Stimulated activated CD4-positive, alpha-beta T cell treated with anti-CD3 and anti-CD28 coated beads, Interleukin-15, amount 100 ng/mL, for 24 hours (primary cell): ENCODE results near the gene OR10P1.

ENCODE experiments used
- DNase-seq: peaks from one replicate; pipeline ENCODE4 v3.0.0-alpha.2; 2020

Gene OR10P1

DNA sequence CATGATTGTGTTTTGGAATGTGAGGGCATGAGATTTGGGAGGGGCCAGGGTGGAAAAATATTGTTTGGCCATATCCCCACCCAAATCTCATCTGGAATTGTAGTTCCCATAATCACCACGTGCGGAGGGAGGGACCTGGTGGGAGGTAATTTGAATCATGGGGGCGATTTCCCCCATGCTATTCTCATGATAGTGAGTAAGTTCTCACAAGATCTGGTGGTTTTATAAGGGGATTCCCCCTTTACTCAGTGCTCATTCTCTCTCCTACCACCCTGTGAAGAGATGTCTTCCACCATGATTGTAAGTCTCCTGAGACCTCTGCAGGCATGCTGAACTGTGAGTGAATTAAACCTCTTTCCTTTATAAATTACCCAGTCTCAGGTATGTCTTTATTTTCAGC is 15.7 kb downstream of the OR10P1 start:
- DNase-seq, result peak; percentile 61

DNA sequence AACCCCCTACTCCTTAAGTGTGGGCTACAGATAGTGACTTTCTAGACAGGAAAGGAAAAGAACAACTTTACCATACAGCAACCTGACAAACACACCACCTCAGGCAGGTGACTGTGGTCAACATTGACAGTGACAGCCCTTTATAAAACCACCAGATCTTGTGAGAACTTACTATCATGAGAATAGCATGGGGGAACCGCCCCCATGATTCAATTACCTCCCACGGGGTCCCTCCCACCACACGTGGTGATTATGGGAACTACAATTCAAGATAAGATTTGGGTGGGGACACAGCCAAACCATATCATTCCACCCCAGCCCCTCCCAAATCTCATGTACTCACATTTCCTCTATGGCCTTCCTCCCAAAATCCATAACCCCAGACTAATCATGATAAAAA is 16.3 kb downstream of the OR10P1 start:
- DNase-seq, result peak; percentile 25

- no peak for DNase-seq
Observed at GRCh38 chr12:55654511-55655214, 18.0 kb downstream of the OR10P1 start.

DNA sequence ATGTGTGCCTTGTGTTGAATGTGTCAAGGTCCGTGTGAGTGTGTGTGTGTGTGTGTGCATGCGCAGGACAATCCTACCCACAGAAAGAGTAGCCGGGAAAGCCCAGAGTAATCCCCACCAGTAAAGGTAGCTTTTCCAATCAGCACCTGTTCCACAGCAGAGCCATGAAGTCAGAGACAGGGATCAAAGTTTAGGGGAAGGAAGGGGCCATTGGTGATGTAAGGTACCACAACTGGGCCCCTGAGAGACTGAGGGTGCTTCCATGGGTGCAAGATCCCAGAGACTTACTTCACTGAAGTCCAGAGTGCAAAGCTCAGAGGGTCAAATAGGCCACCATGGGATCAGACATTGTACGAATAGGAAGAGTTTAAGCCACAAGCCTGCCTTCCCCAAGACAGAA is 20.5 kb downstream of the OR10P1 start:
- DNase-seq, result no peak

DNA sequence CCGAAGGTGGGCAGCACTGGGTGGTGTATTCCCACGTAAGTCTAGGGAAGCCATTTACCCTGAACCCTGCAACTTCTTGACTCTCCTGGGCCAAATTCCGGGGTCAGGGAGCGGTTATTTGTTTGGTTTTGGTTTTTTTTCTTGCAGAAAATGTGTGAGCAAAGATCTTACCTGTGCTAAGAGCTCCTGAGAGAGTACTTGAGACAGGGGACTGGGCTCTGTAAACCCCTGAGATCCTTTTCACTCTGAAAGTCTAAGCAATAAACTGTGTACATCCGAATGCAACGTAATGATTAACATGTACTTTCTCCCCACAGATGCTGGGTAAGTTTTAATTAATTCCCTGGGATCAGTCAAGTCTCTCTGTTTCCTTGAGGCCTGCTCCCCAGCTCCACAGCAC is 21.5 kb downstream of the OR10P1 start:
- DNase-seq, result no peak

GRCh38 chr12:55658635-55659391 is 22.1 kb downstream of the OR10P1 start:
- no peak for DNase-seq

DNA sequence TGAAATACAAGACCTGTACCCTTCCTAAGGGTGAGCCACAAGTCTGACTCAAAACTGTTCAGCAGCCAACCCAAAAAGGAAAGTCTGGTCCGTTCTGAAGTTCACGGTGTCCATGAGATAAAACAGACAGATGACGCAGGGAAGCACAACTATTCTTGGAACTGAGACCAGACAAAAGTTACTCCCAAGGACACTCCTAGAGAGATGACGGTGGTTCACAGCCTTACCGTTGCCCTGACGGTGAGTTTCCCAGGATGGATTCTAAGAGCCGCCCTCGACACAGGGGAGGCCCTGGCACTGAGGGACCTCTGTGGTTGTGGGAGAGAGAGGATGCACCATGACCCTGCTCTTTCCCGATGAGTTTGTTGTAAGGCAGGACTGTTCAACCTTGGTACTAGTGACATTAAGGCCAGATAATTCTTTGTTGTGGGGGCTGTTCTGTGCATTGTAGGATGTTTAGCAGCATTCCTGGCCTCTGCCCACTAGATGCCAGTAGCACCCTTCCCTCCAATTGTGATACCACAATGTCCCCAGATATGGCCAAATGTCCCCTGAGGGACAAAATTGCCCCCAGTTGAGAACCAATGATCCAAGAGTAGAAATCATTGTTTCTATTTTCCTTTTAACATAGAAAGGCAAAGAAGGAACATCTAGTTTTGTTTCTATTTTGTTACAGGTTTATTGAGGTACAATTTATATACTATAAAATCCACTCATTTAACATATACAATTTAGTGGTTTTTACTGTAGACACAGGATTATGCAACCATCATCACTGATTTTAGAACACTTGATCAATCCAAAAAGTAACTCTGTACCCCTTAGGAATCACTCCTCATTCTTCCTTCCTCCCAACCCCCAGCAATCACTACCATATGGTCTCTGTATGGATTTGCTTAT is 23.0 kb downstream of the OR10P1 start:
- DNase-seq, result no peak

DNA sequence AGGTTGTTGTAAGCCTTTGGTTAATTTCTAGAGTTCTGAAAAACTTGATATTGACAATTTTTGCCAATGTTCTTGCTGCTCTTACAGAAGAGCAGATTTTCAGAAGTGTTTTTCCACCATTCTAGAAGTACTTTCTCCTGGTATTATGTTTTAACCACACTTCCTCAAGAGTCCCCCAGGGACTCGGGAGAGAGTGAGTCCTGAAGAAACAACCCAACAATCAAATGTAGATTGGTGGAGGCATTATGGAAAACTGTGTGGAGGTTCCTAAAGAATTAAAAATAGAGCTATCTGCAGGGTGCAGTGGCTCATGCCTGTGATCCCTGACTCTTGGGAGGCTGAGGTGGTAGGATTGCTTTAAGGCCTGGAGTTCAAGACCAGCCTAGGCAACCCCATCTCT is 26.7 kb downstream of the OR10P1 start:
- DNase-seq, result no peak

GRCh38 chr12:55664826-55665225 is 28.1 kb downstream of the OR10P1 start:
- no peak for DNase-seq

DNA sequence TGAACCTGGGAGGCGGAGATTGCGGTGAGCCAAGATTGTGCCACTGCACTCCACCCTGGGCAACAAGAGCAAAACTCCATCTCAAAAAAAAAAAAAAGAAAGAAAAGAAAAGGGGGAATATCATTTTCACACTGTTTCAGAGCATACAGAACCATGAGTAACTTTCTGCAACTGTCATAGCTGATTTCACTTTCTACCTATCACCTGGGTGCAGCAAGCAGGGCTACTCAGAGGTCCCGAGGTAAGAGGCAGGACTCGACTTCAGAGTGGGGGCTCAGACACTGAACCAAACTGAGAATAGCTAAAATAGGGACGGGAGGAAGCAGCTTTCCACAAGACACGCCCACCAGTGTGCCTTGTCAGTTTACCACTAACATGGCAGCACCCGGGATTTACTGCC is 29.8 kb downstream of the OR10P1 start:
- DNase-seq, result no peak

DNA sequence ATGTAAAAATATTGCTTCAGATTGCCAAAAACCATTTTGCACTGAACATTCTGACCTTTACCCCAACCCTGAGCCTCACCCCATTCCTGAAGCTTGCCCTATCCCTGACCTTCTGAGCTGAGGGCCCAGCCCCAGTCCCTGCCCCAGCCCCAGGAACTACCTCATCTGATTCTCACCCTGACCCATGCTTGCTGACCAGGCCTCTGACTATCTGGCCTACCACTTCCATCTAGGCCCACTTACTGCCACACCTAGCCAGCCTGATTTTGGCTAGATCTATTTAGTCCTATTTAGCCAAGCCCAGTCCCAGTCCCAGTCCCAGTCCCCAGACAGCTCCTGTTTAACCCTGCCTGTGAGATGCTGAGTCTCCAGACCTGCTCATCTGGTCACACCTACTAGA is 33.6 kb downstream of the OR10P1 start:
- no peak for DNase-seq

- DNase-seq, result no peak
Observed at GRCh38 chr12:55671746-55672145, 35.1 kb downstream of the OR10P1 start.

- DNase-seq, result no peak
Observed at GRCh38 chr12:55673638-55674037, 36.9 kb downstream of the OR10P1 start.

DNA sequence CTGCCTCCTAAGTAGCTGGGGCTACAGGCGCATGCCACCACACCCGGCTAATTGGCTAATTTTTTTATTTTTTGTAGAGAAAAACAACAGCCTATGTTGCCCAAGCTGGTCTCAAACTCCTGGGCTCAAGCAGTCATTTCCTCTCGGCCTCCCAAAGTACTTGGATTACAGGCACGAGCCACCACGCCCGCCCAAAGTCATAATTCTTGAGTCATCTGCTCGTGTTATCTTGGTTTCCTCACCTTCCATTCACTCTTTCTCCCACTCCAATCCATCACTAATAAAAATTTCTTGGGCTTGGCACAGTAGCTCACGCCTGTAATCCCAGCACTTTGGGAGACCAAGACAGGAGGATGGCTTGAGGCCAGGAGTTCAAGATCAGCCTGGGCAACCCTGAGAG is 39.0 kb downstream of the OR10P1 start:
- no peak for DNase-seq

- DNase-seq, result no peak
Observed at GRCh38 chr12:55676707-55677106, 40.0 kb downstream of the OR10P1 start.

DNA sequence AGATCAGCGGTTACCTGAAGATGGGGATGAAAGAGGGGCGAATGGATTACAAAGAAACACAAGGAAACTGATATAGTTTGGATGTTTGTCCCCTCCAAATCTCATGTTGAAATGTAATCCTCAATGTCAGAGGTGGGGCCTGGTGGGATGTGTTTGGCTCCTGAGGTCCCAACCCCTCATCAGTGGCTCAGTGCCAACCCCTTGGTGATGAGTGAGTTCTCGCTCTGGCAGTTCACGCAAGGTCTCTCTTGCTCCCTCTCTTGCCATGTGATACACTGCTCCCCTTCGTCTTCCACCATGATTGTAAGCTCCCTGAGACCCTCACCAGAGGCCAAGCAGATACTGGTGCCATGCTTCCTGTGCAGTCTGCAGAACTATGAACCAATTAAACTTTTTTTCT is 43.0 kb downstream of the OR10P1 start:
- no peak for DNase-seq

DNA sequence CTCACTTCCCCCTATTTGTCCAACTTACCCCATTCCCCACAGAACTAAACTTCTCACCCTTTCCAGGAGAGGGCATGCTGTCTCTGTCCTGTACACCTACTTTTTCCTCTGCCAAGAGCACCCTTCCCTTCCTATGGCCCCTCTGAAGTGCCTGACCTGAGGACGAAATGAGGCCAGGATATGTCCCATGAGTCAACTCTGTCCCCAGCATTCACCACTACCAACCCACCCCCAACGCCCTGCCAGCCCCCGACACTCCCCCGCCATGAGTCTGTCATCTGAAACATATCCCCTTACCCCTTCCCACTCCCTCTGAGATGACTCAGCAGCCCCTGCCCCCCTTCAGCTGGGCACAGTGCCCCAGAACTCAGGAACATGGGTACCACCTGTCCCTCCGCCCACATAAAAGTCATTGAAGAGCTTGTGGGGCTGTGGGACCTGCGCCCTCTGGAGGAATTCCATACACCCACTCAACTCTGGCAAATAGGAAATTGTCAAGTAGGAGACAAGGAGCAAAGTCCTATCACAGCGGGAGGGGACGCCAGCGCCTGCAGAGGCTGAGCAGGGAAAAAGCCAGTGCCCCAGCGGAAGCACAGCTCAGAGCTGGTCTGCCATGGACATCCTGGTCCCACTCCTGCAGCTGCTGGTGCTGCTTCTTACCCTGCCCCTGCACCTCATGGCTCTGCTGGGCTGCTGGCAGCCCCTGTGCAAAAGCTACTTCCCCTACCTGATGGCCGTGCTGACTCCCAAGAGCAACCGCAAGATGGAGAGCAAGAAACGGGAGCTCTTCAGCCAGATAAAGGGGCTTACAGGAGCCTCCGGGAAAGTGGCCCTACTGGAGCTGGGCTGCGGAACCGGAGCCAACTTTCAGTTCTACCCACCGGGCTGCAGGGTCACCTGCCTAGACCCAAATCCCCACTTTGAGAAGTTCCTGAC is 44.7 kb downstream of the OR10P1 start:
- peak; percentile 10 for DNase-seq

DNA sequence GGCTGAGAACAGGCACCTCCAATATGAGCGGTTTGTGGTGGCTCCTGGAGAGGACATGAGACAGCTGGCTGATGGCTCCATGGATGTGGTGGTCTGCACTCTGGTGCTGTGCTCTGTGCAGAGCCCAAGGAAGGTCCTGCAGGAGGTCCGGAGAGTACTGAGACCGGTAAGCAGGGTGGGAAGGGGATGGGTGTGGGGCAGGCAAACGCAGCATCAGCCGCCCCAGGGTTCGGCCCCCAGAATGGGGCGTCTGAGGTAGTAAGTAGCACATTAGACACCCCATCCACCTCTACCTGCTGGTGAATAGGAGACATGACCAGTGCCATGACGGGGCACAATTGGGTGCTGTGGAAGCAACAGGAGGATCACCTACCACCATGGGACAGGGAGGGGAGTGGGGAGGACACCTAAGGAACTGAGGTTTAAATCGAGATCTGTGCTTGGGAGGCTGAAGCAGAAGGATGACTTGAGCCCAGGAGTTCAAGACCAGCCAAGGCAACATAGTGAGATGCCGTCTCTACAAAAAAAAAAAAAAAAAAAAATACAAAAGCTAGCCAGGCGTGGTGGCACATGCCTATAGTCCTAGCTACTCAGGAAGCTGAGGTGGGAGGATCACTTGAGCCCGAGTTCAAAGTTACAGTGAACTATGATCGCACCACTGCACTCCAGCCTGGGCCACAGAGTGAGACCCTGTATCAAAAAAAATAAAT is 45.5 kb downstream of the OR10P1 start:
- DNase-seq, result no peak

- DNase-seq, result no peak
Observed at GRCh38 chr12:55683676-55684075, 47.0 kb downstream of the OR10P1 start.

DNA sequence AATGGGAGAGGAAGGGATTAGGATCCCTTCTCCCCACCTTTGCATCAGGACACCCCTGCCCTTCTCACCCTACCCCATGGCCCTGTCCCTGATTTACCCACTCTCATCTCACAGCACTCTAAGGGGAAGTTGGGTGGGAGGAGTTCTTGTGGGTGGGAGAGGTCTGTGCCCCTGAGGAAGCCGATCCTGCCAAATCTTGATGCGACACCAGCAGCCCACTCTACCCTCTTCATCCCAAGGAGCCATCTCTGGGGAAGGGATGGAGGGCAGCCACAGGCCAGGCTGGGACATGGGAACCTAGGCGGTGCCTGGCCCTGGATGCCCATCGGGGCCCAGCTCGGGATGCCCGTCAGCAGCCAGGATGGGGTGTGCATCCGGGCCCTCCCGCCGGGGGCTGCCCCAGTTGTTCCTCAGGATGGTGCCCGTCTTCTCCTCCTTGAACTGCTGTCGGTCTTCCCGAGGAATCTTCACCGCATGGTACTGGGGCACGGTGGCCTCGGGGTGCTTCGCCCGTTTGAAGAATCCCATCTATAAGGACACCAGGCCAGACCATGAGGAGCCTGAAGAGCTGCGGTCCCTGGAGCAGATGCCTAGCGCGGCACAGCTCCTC is 48.2 kb downstream of the OR10P1 start:
- no peak for DNase-seq

DNA sequence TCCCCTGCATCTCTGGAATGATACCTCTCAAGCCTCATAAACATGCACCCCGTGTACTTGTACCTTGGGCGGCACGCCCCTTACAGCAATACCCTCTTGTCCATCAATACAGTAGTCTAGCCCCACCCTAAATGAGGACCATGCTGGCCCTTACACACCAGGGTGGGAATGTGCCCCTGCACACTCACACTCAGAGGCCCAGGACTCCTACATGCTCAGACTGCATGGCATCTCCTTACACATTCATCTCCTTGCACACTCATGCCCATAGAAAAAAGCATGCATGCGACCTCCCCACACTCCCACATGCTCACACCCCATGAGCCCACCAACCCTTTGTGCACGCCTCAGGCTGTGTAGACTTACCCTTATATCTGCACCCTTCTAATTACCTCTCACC is 49.0 kb downstream of the OR10P1 start:
- no peak for DNase-seq
